GM12873 (cell line): ENCODE results near the gene PRODH2.

ENCODE experiments used
- CTCF ChIP-seq: IDR thresholded peaks from 2 replicates; pipeline ENCODE4 v1.5.1; 2012; ENCODE audit warnings: low read depth, mild to moderate bottlenecking, moderate library complexity, low read length, control low read depth; ENCODE audit not compliant: insufficient read depth; ENCODE audit errors: missing control alignments

Gene PRODH2

GRCh38 chr19:35805526-35806102 lies 7.0 kb downstream of the PRODH2 start:
- no peak for TF ChIP-seq CTCF

- no peak for TF ChIP-seq CTCF
These were observed 10.8 kb downstream of the PRODH2 start for GRCh38 chr19:35801828-35802227.

- TF ChIP-seq CTCF: no peak
These were observed 15.0 kb downstream of the PRODH2 start for GRCh38 chr19:35797663-35798062.

- TF ChIP-seq CTCF: no peak
These were observed 15.8 kb downstream of the PRODH2 start for GRCh38 chr19:35796645-35797542.

GRCh38 chr19:35793381-35794165 lies 19.1 kb downstream of the PRODH2 start:
- TF ChIP-seq CTCF: no peak

- TF ChIP-seq CTCF: no peak
These were observed 19.8 kb downstream of the PRODH2 start for GRCh38 chr19:35792888-35793287.

- no peak for TF ChIP-seq CTCF
These were observed 20.3 kb downstream of the PRODH2 start for GRCh38 chr19:35792312-35792711.
